Measurements from ENCODE around the gene HOXB5. TPM values are rescaled to one million over a fixed set of nuclear protein-coding genes. Genes with fewer than 3 reads are reported as not detected.
A peak's percentile ranks its signal among the peaks of the same experiment; 100 is the strongest.

Gene HOXB5
- total RNA-seq, 1 experiment from 2014 or later, result 5.9 TPM

- TF ChIP-seq EZH2 (IDR thresholded peaks at IDR 0.05; ENCODE audit: borderline replicate concordance, low read depth, low read length, poor library complexity, severe bottlenecking) (no peak), CTCF (conservative IDR thresholded peaks at IDR 0.05; ENCODE audit: low read depth, low read length) (no peak)
- H3K36me3 ChIP-seq (ENCODE audit: insufficient read depth, low read length, poor library complexity, severe bottlenecking), result no peaks in the 10 kb centered on the region
- no peaks in the 10 kb centered on the region for H3K9me3 ChIP-seq (ENCODE audit: low read depth, low read length, poor library complexity, severe bottlenecking)
- H3K4me3 ChIP-seq (ENCODE audit: low read depth, low read length, poor library complexity, severe bottlenecking), result no peak overlapping the region
- intact Hi-C loops (cut with micrococcal nuclease; ENCODE audit: unreplicated experiment), result no loop called here
- POLR2A ChIA-PET (ENCODE audit: low non-redundant PET), result no interaction called here
- H3K4me1 ChIP-seq (ENCODE audit: insufficient read depth, low read length, poor library complexity, severe bottlenecking), result peaks cover 36% of the 10 kb centered on the region
- CTCF ChIA-PET, result no interaction called here
- H3K27me3 ChIP-seq (replicated peaks; ENCODE audit: insufficient read depth, low read depth, low read length, poor library complexity), result no peaks in the 10 kb centered on the region
- H3K27ac ChIP-seq (ENCODE audit: low read depth, low read length, poor library complexity, severe bottlenecking), result no peak overlapping the region
- no TSS peak for BruUV-seq (replicated peaks)
- DNase-seq (ENCODE audit: low spot score), result no peak
These were observed 13.6 kb downstream of the HOXB5 start for GRCh38 chr17:48579760-48580554.

- no peak overlapping the region for H3K27ac ChIP-seq (ENCODE audit: low read depth, low read length, poor library complexity, severe bottlenecking)
- TF ChIP-seq EZH2 (IDR thresholded peaks at IDR 0.05; ENCODE audit: borderline replicate concordance, low read depth, low read length, poor library complexity, severe bottlenecking) (no peak), CTCF (conservative IDR thresholded peaks at IDR 0.05; ENCODE audit: low read depth, low read length) (no peak)
- ChIA-PET CTCF (no interaction called here), POLR2A (ENCODE audit: low non-redundant PET) (no interaction called here)
- H3K9me3 ChIP-seq (ENCODE audit: low read depth, low read length, poor library complexity, severe bottlenecking), result no peaks in the 10 kb centered on the region
- intact Hi-C loops (cut with micrococcal nuclease; ENCODE audit: unreplicated experiment), result no loop called here
- no peak for DNase-seq (ENCODE audit: low spot score)
- no peaks in the 10 kb centered on the region for H3K27me3 ChIP-seq (replicated peaks; ENCODE audit: insufficient read depth, low read depth, low read length, poor library complexity)
- peaks cover 36% of the 10 kb centered on the region for H3K4me1 ChIP-seq (ENCODE audit: insufficient read depth, low read length, poor library complexity, severe bottlenecking)
- no TSS peak for BruUV-seq (replicated peaks)
- H3K4me3 ChIP-seq (ENCODE audit: low read depth, low read length, poor library complexity, severe bottlenecking), result no peak overlapping the region
- no peaks in the 10 kb centered on the region for H3K36me3 ChIP-seq (ENCODE audit: insufficient read depth, low read length, poor library complexity, severe bottlenecking)
These were observed 14.2 kb downstream of the HOXB5 start for GRCh38 chr17:48579471-48579759.

DNA sequence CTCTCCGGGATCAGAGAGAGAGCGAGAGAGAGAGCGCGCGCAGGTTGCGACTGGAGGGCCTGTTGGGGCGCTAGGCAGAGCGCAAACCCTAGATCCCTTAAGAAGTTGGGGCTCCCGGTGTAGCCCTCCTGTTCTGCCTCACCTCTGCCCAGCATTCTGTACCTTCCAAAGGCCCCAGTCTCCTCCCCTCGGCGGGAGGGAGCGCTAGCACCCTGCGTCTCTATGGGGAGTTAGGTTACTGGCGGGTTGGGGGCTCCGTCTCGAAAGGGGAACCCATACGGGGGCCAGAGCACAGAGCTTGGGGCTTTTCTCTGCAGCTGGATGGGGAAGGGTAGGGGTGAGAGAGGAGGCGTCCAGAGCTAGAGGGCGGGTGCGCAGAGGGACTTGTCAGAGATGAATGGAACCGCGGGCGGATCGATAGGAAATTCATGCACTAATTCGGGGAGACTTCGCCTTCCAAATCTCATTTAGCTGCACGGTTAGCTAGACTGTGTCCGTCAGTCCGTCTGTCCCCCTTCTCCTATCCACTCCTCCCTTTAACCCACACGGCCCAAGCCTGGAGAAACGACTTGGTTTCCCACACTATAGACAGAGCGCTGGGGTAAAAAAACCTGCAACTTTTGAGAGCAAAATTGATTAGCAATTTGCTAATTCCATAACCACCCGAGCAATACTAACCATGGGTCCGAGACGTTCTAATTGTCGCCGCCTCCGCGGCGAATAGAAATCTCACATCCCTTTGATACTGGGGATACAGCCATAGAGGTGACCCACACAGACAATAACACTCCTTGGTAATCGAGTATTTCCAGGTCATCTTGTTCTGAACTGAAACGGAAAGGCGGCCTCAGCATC lies 14.7 kb downstream of the HOXB5 start:
- POLR2A ChIA-PET (ENCODE audit: low non-redundant PET), result no interaction called here
- Histone ChIP-seq H3K27ac (ENCODE audit: low read depth, low read length, poor library complexity, severe bottlenecking) (peak overlapping the region; percentile 79), H3K9me3 (ENCODE audit: low read depth, low read length, poor library complexity, severe bottlenecking) (no peaks in the 10 kb centered on the region), H3K4me1 (ENCODE audit: insufficient read depth, low read length, poor library complexity, severe bottlenecking) (peaks cover 36% of the 10 kb centered on the region), H3K4me3 (ENCODE audit: low read depth, low read length, poor library complexity, severe bottlenecking) (peak overlapping the region; percentile 57), H3K36me3 (ENCODE audit: insufficient read depth, low read length, poor library complexity, severe bottlenecking) (no peaks in the 10 kb centered on the region), H3K27me3 (replicated peaks; ENCODE audit: insufficient read depth, low read depth, low read length, poor library complexity) (no peaks in the 10 kb centered on the region)
- no peak for TF ChIP-seq CTCF (conservative IDR thresholded peaks at IDR 0.05; ENCODE audit: low read depth, low read length)
- TF ChIP-seq EZH2 (IDR thresholded peaks at IDR 0.05; ENCODE audit: borderline replicate concordance, low read depth, low read length, poor library complexity, severe bottlenecking), result no peak
- intact Hi-C loops (cut with micrococcal nuclease; ENCODE audit: unreplicated experiment), result no loop called here
- BruUV-seq (replicated peaks), result no TSS peak
- no peak for DNase-seq (ENCODE audit: low spot score)
- CTCF ChIA-PET, result interaction anchor here (0.6 kb wide), 1 partner anchor 9 kb away, joined by 3 read pairs; no protein-coding TSS in a partner anchor
